ENCODE measurements around the gene SLC6A1. TPM values are rescaled to one million over a fixed set of nuclear protein-coding genes. Genes with fewer than 3 reads are reported as not detected.

SLC6A1 gene
- total RNA-seq, 1 donor from 2014 or later: not detected

- H3K27me3 Mint-ChIP-seq: peaks cover 26% of the 10 kb centered on the region
- DNase-seq (ENCODE audit: low spot score, unreplicated experiment): no peak
- H3K9me3 Mint-ChIP-seq (ENCODE audit: low read depth): no peaks in the 10 kb centered on the region
- peak overlapping the region; percentile 25 for H3K27ac Mint-ChIP-seq
- no peak overlapping the region for H3K4me3 Mint-ChIP-seq (ENCODE audit: low read depth)
- H3K4me1 Mint-ChIP-seq (ENCODE audit: low read depth): no peaks in the 10 kb centered on the region
- TF ChIP-seq CTCF (IDR thresholded peaks at IDR 0.05; ENCODE audit: unreplicated experiment): no peak
- H3K36me3 Mint-ChIP-seq (ENCODE audit: insufficient read depth): no peaks in the 10 kb centered on the region
Measured at GRCh38 chr3:10955711-10956453, 36.7 kb upstream of the SLC6A1 start.

GRCh38 chr3:10956531-10956930 is 36.0 kb upstream of the SLC6A1 start:
- no peak overlapping the region for H3K27ac Mint-ChIP-seq

GRCh38 chr3:10956986-10957385 is 35.6 kb upstream of the SLC6A1 start:
- Mint-ChIP-seq H3K27ac (no peak overlapping the region), H3K4me3 (ENCODE audit: low read depth) (no peak overlapping the region), H3K9me3 (ENCODE audit: low read depth) (no peaks in the 10 kb centered on the region), H3K4me1 (ENCODE audit: low read depth) (no peaks in the 10 kb centered on the region), H3K27me3 (peaks cover 27% of the 10 kb centered on the region), H3K36me3 (ENCODE audit: insufficient read depth) (no peaks in the 10 kb centered on the region)
- DNase-seq (ENCODE audit: low spot score, unreplicated experiment): no peak
- no peak for TF ChIP-seq CTCF (IDR thresholded peaks at IDR 0.05; ENCODE audit: unreplicated experiment)

More at GRCh38 chr3:10956531-10956930, 36.0 kb upstream of the SLC6A1 start:
- Mint-ChIP-seq H3K9me3 (ENCODE audit: low read depth) (no peaks in the 10 kb centered on the region), H3K4me3 (ENCODE audit: low read depth) (no peak overlapping the region), H3K4me1 (ENCODE audit: low read depth) (no peaks in the 10 kb centered on the region), H3K27me3 (peaks cover 26% of the 10 kb centered on the region), H3K36me3 (ENCODE audit: insufficient read depth) (no peaks in the 10 kb centered on the region)
- no peak for TF ChIP-seq CTCF (IDR thresholded peaks at IDR 0.05; ENCODE audit: unreplicated experiment)
- no peak for DNase-seq (ENCODE audit: low spot score, unreplicated experiment)

GRCh38 chr3:10957976-10958749 is 34.4 kb upstream of the SLC6A1 start:
- Mint-ChIP-seq H3K36me3 (ENCODE audit: insufficient read depth) (no peaks in the 10 kb centered on the region), H3K4me1 (ENCODE audit: low read depth) (no peaks in the 10 kb centered on the region), H3K4me3 (ENCODE audit: low read depth) (no peak overlapping the region), H3K9me3 (ENCODE audit: low read depth) (no peaks in the 10 kb centered on the region), H3K27ac (no peak overlapping the region), H3K27me3 (peaks cover 36% of the 10 kb centered on the region)
- no peak for DNase-seq (ENCODE audit: low spot score, unreplicated experiment)
- TF ChIP-seq CTCF (IDR thresholded peaks at IDR 0.05; ENCODE audit: unreplicated experiment): no peak

- no peak for TF ChIP-seq CTCF (IDR thresholded peaks at IDR 0.05; ENCODE audit: unreplicated experiment)
- H3K4me3 Mint-ChIP-seq (ENCODE audit: low read depth): no peak overlapping the region
- no peak for DNase-seq (ENCODE audit: low spot score, unreplicated experiment)
- H3K4me1 Mint-ChIP-seq (ENCODE audit: low read depth): no peaks in the 10 kb centered on the region
- H3K27ac Mint-ChIP-seq: no peak overlapping the region
- H3K27me3 Mint-ChIP-seq: peaks cover 47% of the 10 kb centered on the region
- H3K36me3 Mint-ChIP-seq (ENCODE audit: insufficient read depth): no peaks in the 10 kb centered on the region
- H3K9me3 Mint-ChIP-seq (ENCODE audit: low read depth): no peaks in the 10 kb centered on the region
Measured at GRCh38 chr3:10960255-10960654, 32.3 kb upstream of the SLC6A1 start.

Measured in progenitor cell of endocrine pancreas (in vitro differentiated cells).